K562 (cell line): ENCODE results near the gene SPOCK2. TPM values are rescaled to one million over a fixed set of nuclear protein-coding genes. Genes with fewer than 3 reads are reported as not detected.
A peak's percentile ranks its signal among the peaks of the same experiment; 100 is the strongest.

Experiments
- ATAC-seq: fragments of 200-7000 bp; cut with Tn5 transposase; 3 replicates; pipeline ENCODE4 v1.9.1; 2020; ENCODE audit warnings: moderate library complexity
- BruUV-seq: library from RNA; stranded (reverse); fragments of 400-500 nt; replicated peaks from 2 replicates; lab custom pipeline; 2021; lab: Mats Ljungman, UMichigan
- CTCF ChIA-PET: fragments of 300-600 bp; formaldehyde crosslinking; extraction: SDS; loops from one replicate; lab custom pipeline; 2021; ENCODE audit warnings: low intra/inter-chr PET ratio; lab: Yijun Ruan, JAX
- POLR2A ChIA-PET: fragments of 300-600, 350-650 bp; sonication (Branson Sonifier 250); formaldehyde crosslinking; extraction: SDS; loops from one replicate; lab custom pipeline; 2021; ENCODE audit warnings: antibody characterized with exemption, inconsistent platforms; lab: Yijun Ruan, JAX
- DNase-seq, 4 experiments: peaks; one replicate each; pipeline versions ENCODE4 v3.0.0 to v3.0.0-alpha.2; 2011 to 2018; ENCODE audit warnings: low spot score in 3 of 4, mixed read lengths in 3 of 4; ENCODE audit errors: extremely low read depth in 1 of 4
- FAIRE-seq: peaks from 2 replicates; lab custom pipeline; 2011; peaks lifted over from hg19 to GRCh38; lab: Jason Lieb, UNC
- H2AFZ ChIP-seq: 2 replicates; pipeline ENCODE4 v1.6.0; 2011; ENCODE audit warnings: low read depth, low read length, control low read depth, inconsistent platforms
- H3K27ac ChIP-seq: fragments of 200-600 bp; 3 replicates; pipeline ENCODE4 v1.8.0; 2011; ENCODE audit warnings: low read depth, mild to moderate bottlenecking, control low read depth, inconsistent platforms, low read length, moderate library complexity, mixed read lengths; ENCODE audit errors: extremely low read depth
- H3K27me3 ChIP-seq, 2 experiments: fragments of 300-600 bp in 1 of 2; 2 replicates in 1 of 2; 3 replicates in 1 of 2; pipeline versions ENCODE4 v1.6.0 to v1.8.0; 2011; ENCODE audit warnings: inconsistent platforms in 2 of 2, low read length in 2 of 2, mild to moderate bottlenecking in 1 of 2, mixed read lengths in 1 of 2, moderate library complexity in 1 of 2; ENCODE audit not compliant: control insufficient read depth in 2 of 2, insufficient read depth in 2 of 2
- H3K36me3 ChIP-seq: fragments of 300-600 bp; 3 replicates; pipeline ENCODE4 v1.8.0; 2011; ENCODE audit warnings: mild to moderate bottlenecking, low read length, inconsistent platforms; ENCODE audit not compliant: control insufficient read depth, insufficient read depth
- H3K4me1 ChIP-seq, 2 experiments: fragments of 200-600 bp in 1 of 2; replicated peaks in 1 of 2; 2 replicates in 1 of 2; 3 replicates in 1 of 2; pipeline versions ENCODE4 v1.5.1 to v1.8.0; 2011; ENCODE audit warnings: inconsistent platforms in 2 of 2, low read length in 2 of 2, mild to moderate bottlenecking in 1 of 2, mixed read lengths in 1 of 2, moderate library complexity in 1 of 2; ENCODE audit not compliant: control insufficient read depth in 2 of 2, insufficient read depth in 2 of 2
- H3K4me2 ChIP-seq: 2 replicates; pipeline ENCODE4 v1.6.1; 2011; ENCODE audit warnings: low read length, control low read depth, inconsistent platforms, mixed read lengths; ENCODE audit not compliant: insufficient read depth
- H3K4me3 ChIP-seq: fragments of 200-600 bp; sonication (generic), shearing (Covaris generic); 2 replicates; pipeline ENCODE4 v1.5.1; 2016; ENCODE audit warnings: control low read depth, inconsistent platforms
- H3K79me2 ChIP-seq: fragments of 200-600 bp; 3 replicates; pipeline ENCODE4 v1.8.0; 2011; ENCODE audit warnings: low read length, inconsistent platforms; ENCODE audit not compliant: control insufficient read depth, insufficient read depth
- H3K9ac ChIP-seq, 2 experiments: 2 replicates each; pipeline versions ENCODE4 v1.6.0 to v1.6.1; 2011; ENCODE audit warnings: low read depth in 2 of 2, low read length in 2 of 2, control low read depth in 1 of 2, inconsistent platforms in 1 of 2, mild to moderate bottlenecking in 1 of 2, mixed read lengths in 1 of 2; ENCODE audit not compliant: insufficient read depth in 1 of 2
- H3K9me1 ChIP-seq: one replicate; pipeline ENCODE4 v1.6.0; 2011; ENCODE audit warnings: inconsistent platforms, mild to moderate bottlenecking, low read length, moderate library complexity; ENCODE audit not compliant: control insufficient read depth, insufficient read depth
- H3K9me3 ChIP-seq: replicated peaks from 2 replicates; pipeline ENCODE4 v1.5.1; 2011; ENCODE audit warnings: low read depth, low read length, inconsistent platforms; ENCODE audit not compliant: control insufficient read depth, insufficient read depth
- H4K20me1 ChIP-seq: replicated peaks from 2 replicates; pipeline ENCODE4 v1.6.1; 2011; ENCODE audit warnings: low read length, inconsistent platforms, mixed read lengths; ENCODE audit not compliant: control insufficient read depth, insufficient read depth
- GTF2A2 ChIP-seq: IDR thresholded peaks from 2 replicates; pipeline ENCODE4 v1.6.1; 2016; ENCODE audit warnings: mild to moderate bottlenecking, missing genetic modification characterization, missing compliant biosample characterization
- MAFK ChIP-seq: IDR thresholded peaks from 2 replicates; pipeline ENCODE4 v1.6.1; 2011; ENCODE audit warnings: low read length, improper control_type of control experiment
- NR1H2 ChIP-seq: sonication (generic); formaldehyde crosslinking; IDR thresholded peaks from 2 replicates; pipeline ENCODE4 v1.4.0; 2020; ENCODE audit warnings: mild to moderate bottlenecking, missing genetic modification reagents
- TFAM ChIP-seq: fragments of 250-450 bp; sonication (Bioruptor Pico); conservative IDR thresholded peaks from 2 replicates; pipeline ENCODE4 v1.5.0; 2021; ENCODE audit warnings: mild to moderate bottlenecking, moderate library complexity
- WGBS: fragments of 100-300 bp; shearing (Covaris generic); methylation state at CpG from one replicate; pipeline ENCODE4 v1.1.6; 2016; ENCODE audit warnings: low coverage, mixed read lengths; ENCODE audit not compliant: insufficient coverage; ENCODE audit errors: missing lambda C conversion rate; 5-methylcytosine and 5-hydroxymethylcytosine counted together
- in situ Hi-C: fragments of 300-500 bp; cut with MboI; formaldehyde crosslinking; loops from 4 replicates; pipeline ENCODE4 v1.15.0; 2018; ENCODE audit warnings: inconsistent platforms, mixed read lengths
- intact Hi-C: fragments of 100-400 bp; cut with micrococcal nuclease; formaldehyde crosslinking; loops from 2 replicates; pipeline ENCODE4 v1.14.2; 2022
- polyA plus RNA-seq, 8 experiments: library from polyadenylated mRNA; depleted of rRNA in 4 of 8; stranded (reverse) in 5 of 8; unstranded in 3 of 8; fragments of >200 nt; fragmentation: Nextera tagmentation in 2 of 8; fragmentation: Illumina TruSeq in 1 of 8; extraction: Ambion mirVana in 2 of 8; extraction: Trizol in 1 of 8; gene quantifications; 2 replicates each; pipeline versions ENCODE4 v1.2.1 to v1.2.3, GENCODE V29; 2011 to 2014; ENCODE audit warnings: inconsistent platforms in 1 of 8, missing spikeins in 1 of 8
- total RNA-seq, 7 experiments: library from RNA; depleted of rRNA in 6 of 7; stranded (reverse); fragments of >200 nt in 6 of 7; fragmentation: Illumina TruSeq in 2 of 7; extraction: Trizol in 2 of 7; gene quantifications; 2 replicates each; pipeline versions ENCODE4 v1.2.1 to v1.2.3, GENCODE V29; 2011 to 2021; ENCODE audit warnings: low replicate concordance in 1 of 7
- TF ChIP-seq, protein P1 (sequence below), 2 experiments: IDR thresholded peaks; 2 replicates each; pipeline ENCODE4 v1.6.1; 2012; ENCODE audit warnings: improper control_type of control experiment in 2 of 2, low read depth in 2 of 2, low read length in 2 of 2, borderline replicate concordance in 1 of 2

Gene SPOCK2
- total and polyA plus RNA-seq, 9 of the 15 experiments (the other 6 are each of a cell fraction or from before 2014, with no cell fraction given), result 0.04 to 0.86 (median 0.11) TPM; not detected in 2

DNA sequence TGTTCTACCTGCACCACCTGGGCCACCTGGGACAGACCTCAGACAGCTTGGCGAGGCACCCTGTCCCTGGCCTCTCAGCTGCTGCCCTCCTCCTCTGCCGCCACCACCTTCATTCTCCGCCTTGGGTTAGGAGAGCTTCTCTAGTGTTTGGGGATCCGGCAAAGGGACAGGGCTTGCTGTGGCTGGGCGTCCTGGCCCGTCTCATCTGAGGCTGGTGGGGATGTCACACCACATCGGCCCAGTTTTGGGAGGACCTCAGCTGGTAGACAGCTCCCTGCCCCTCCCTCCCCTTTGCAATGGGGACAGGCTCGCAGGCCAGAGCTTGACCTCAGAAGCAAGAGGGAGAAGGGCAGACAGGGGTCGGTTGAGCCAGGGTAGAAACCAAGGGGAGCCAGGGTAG is 26.4 kb downstream of the SPOCK2 start:
- DNase-seq, result no peak
- H4K20me1 ChIP-seq, result no peaks in the 10 kb centered on the region
- H2AFZ ChIP-seq, result no peak overlapping the region
- BruUV-seq, result no TSS peak
- ChIA-PET POLR2A (interaction anchor here (0.6 to 2.0 kb wide), 3 partner anchors 211 to 1346 kb away, joined by 4 to 6 read pairs (median 4); partner anchors contain the start of gene DDIT4), CTCF (interaction anchor here (0.6 kb wide), 1 partner anchor 275 kb away, joined by 3 read pairs; no protein-coding TSS in a partner anchor)
- no peaks in the 10 kb centered on the region for H3K36me3 ChIP-seq
- in situ Hi-C loops, result loop anchor here (10.0 kb wide), 1 partner anchor 273 kb away; no protein-coding TSS in a partner anchor
- H3K4me1 ChIP-seq, result peaks cover 3 to 31% of the 10 kb centered on the region in 2 experiments; a peak in 3 of 5 replicates
- 39% methylated on average over 9 of the region's 9 CpGs for WGBS
- no peak overlapping the region for H3K27ac ChIP-seq
- ATAC-seq, result no peak
- H3K79me2 ChIP-seq, result no peaks in the 10 kb centered on the region
- H3K9me1 ChIP-seq, result no peaks in the 10 kb centered on the region
- no peak overlapping the region for H3K4me2 ChIP-seq
- H3K9me3 ChIP-seq, result no peaks in the 10 kb centered on the region
- no peak for FAIRE-seq
- H3K9ac ChIP-seq, result peak overlapping the region in 1 of 2 experiments; percentile 59; a peak in 1 of 4 replicates
- intact Hi-C loops, result loop anchor here (5.0 kb wide), 1 partner anchor 265 kb away; no protein-coding TSS in a partner anchor
- TF ChIP-seq GTF2A2 (tag) (no peak), TFAM (CRISPR knock-in tag) (no peak), MAFK (no peak), NR1H2 (no peak)
- TF ChIP-seq, protein P1, sequence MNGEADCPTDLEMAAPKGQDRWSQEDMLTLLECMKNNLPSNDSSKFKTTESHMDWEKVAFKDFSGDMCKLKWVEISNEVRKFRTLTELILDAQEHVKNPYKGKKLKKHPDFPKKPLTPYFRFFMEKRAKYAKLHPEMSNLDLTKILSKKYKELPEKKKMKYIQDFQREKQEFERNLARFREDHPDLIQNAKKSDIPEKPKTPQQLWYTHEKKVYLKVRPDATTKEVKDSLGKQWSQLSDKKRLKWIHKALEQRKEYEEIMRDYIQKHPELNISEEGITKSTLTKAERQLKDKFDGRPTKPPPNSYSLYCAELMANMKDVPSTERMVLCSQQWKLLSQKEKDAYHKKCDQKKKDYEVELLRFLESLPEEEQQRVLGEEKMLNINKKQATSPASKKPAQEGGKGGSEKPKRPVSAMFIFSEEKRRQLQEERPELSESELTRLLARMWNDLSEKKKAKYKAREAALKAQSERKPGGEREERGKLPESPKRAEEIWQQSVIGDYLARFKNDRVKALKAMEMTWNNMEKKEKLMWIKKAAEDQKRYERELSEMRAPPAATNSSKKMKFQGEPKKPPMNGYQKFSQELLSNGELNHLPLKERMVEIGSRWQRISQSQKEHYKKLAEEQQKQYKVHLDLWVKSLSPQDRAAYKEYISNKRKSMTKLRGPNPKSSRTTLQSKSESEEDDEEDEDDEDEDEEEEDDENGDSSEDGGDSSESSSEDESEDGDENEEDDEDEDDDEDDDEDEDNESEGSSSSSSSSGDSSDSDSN (IDR thresholded peaks at IDR 0.05; ENCODE audit: borderline replicate concordance in 1 of 2, low read depth in 2 of 2, low read length in 2 of 2), result no peak
- H3K4me3 ChIP-seq, result no peak overlapping the region
- H3K27me3 ChIP-seq, result peaks cover 2 to 25% of the 10 kb centered on the region in 2 experiments; a peak in 2 of 5 replicates
